WI38 (cell line): Measurements from ENCODE around the gene TMCO6.
A peak's percentile ranks its signal among the peaks of the same experiment; 100 is the strongest.
"Not testable (repeated sequence)": the region's sequence is repeated elsewhere in the genome, so short reads cannot be mapped to it uniquely, and the experiment has no call there.

Source experiments
- H3K4me3 ChIP-seq: 2 replicates; pipeline ENCODE4 v1.5.1; 2011; ENCODE audit warnings: low read depth, mild to moderate bottlenecking, control low read depth, low read length
- CTCF ChIP-seq: IDR thresholded peaks from 2 replicates; pipeline ENCODE4 v1.5.1; 2012; ENCODE audit warnings: low read depth, mild to moderate bottlenecking, control low read depth, low read length

Gene TMCO6

GRCh38 chr5:140664030-140664358 is 24.7 kb downstream of the TMCO6 start:
- TF ChIP-seq CTCF, result no peak
- H3K4me3 ChIP-seq, result peak overlapping the region; percentile 92

DNA sequence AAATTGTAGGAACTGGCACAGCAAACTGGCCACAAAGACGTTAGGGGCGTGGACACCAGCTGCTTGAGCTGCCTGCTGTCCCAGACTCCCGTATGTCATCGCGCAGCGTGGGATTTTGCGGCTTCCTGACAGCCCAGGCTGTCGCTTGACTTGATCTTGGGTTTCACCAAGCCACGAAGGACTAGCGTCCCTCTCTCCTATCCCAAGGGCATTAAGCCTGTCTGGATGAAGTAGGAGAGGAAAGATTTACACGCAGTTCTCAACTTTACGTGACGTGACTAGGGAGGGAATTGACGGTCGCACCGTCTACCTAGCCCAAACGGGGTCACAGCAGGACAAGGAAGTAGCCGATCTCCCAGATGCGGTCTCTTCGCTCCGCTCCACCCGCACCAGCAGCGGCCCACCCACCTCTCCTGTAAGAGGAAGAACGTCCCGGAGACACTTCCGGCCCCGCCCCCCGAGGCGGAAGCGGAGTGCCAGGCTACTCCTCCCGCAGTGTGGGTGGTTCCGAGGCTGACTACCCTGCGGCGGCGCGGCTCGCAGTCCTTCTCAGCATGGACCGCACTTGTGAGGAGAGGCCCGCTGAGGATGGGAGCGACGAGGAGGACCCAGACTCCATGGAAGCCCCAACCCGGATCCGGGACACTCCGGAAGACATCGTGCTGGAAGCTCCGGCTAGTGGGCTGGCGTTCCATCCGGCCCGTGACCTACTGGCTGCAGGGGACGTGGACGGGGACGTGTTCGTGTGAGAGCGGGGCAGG is 25.3 kb downstream of the TMCO6 start, which contains the start of gene WDR55:
TSS of gene WDR55 (plus strand) at position 546 of the 761 bp plus-strand sequence. CDS start at position 555, 9 bp downstream.
- peak within 1 kb of the TSS; percentile 92 for H3K4me3 ChIP-seq
- TF ChIP-seq CTCF, result no peak

DNA sequence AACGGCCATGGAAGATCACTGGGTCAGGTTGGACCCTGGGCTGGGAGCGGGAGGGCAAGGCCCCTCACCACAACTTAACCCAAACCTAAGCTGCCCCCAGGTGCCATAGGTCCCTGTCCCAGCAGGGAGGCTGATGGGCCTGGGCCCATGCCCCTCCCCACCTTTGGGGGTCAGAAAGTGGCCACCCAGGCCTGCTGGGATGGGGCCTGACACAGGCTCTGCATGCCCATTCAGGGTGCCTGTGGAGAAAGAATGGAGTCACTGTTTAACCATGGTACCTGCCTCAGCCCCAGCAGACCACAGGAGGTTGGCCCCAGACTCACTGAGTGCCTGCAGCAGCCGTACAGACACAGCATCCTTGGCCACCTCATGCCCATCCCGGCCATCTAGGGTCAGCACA is 31.8 kb downstream of the TMCO6 start:
- not testable (repeated sequence) for H3K4me3 ChIP-seq

DNA sequence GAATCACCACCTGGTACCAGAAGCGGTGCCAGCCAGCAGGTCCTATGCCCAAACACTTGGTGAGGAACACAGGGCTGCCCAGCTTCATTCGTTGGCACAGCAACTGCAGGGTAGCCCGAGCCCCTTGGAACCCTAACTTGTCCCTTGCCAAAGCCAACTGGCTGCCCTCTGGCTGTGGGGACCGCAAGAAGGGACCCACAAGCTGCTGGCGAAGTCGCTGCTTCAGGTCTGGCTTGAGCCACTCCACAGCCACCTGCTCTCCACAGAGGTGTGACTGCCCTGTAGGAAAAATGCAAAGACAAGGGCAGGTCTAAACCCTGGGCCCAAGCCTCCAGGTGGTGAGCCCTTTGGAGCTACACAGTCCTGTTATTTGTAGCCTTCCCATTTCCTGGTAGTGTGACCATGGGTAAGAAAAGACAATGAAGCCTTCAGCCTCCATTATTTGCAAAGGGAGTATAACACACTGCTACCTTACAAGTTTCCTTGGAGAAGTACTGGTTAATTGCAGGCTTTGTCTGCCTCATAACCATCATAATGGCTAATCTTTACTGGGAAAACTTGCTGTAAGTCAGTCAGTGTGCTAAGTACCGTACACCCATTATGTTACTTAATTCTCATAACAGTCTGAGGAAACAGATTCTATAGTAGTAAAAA is 32.3 kb downstream of the TMCO6 start:
- H3K4me3 ChIP-seq, result no peak overlapping the region
- no peak for TF ChIP-seq CTCF

- TF ChIP-seq CTCF, result no peak
Observed at GRCh38 chr5:140672455-140673186, 33.4 kb downstream of the TMCO6 start.

GRCh38 chr5:140673187-140673976 is 34.1 kb downstream of the TMCO6 start, which contains the start of gene DND1:
DND1 (minus strand) TSS chr5:140673576; CDS start chr5:140673542, 34 bp downstream.
- no peak for TF ChIP-seq CTCF
- no peak within 1 kb of the TSS for H3K4me3 ChIP-seq

More at GRCh38 chr5:140672455-140673186, 33.4 kb downstream of the TMCO6 start:
- no peak overlapping the region for H3K4me3 ChIP-seq

DNA sequence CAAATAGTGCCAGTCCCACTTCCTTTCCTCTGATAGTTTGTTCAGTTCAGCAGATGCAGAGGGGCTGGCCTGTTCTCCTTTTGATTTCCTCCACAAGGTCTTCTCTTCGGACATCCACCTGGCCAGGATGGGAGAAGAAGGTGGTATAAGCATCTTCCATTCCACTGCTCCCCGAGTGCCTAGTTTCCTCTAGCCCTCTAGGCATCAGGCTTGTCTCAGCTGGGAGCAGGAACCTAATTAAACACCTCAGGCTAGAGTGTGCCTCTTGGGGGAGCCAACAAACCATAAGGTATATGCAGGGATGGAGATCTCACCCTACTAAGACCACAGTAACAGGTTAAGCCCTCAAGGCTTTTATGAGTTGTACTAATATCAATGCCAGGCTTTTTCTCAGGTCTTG is 35.0 kb downstream of the TMCO6 start:
- no peak for TF ChIP-seq CTCF
- no peak overlapping the region for H3K4me3 ChIP-seq
